HepG2 (cell line): ENCODE measurements around the gene BEGAIN. TPM values are rescaled to one million over a fixed set of nuclear protein-coding genes. Genes with fewer than 3 reads are reported as not detected.

Experiments
- ATAC-seq: fragments of 200-7000 bp; cut with Tn5 transposase; 3 replicates; pipeline ENCODE4 v1.9.1; 2020; ENCODE audit warnings: mild to moderate bottlenecking, moderate library complexity
- BruUV-seq: library from RNA; stranded (reverse); fragments of 400-500 nt; replicated peaks from 2 replicates; lab custom pipeline; 2021; lab: Mats Ljungman, UMichigan
- CTCF ChIA-PET: fragments of 300-600 bp; formaldehyde crosslinking; extraction: SDS; loops from one replicate; lab custom pipeline; 2021; ENCODE audit warnings: low total read pairs, inconsistent platforms, low intra/inter-chr PET ratio; lab: Yijun Ruan, JAX
- POLR2A ChIA-PET: fragments of 350-600 bp; sonication (Branson Sonifier 250); formaldehyde crosslinking; loops from one replicate; lab custom pipeline; 2020; ENCODE audit warnings: antibody characterized with exemption, inconsistent platforms; lab: Yijun Ruan, JAX
- DNase-seq: peaks from one replicate; pipeline ENCODE4 v3.0.0-alpha.2; 2015; ENCODE audit warnings: low spot score
- FAIRE-seq: peaks from 3 replicates; lab custom pipeline; 2011; peaks lifted over from hg19 to GRCh38; lab: Jason Lieb, UNC
- H2AFZ ChIP-seq: one replicate; pipeline ENCODE4 v1.6.1; 2011; ENCODE audit warnings: low read length, inconsistent platforms
- H3K27ac ChIP-seq: fragments of 300-600 bp; 3 replicates; pipeline ENCODE4 v1.8.0; 2011; ENCODE audit warnings: mixed run types, mild to moderate bottlenecking, mixed read lengths, low read length, inconsistent platforms; ENCODE audit not compliant: insufficient read depth; ENCODE audit errors: extremely low read length
- H3K27me3 ChIP-seq, 2 experiments: fragments of 200-600 bp in 1 of 2; 2 replicates in 1 of 2; 3 replicates in 1 of 2; pipeline versions ENCODE4 v1.6.0 to v1.8.0; 2011; ENCODE audit warnings: low read length in 2 of 2, mild to moderate bottlenecking in 2 of 2, moderate library complexity in 2 of 2, inconsistent platforms in 1 of 2; ENCODE audit not compliant: insufficient read depth in 2 of 2, control insufficient read depth in 1 of 2
- H3K36me3 ChIP-seq, 2 experiments: fragments of 200-600 bp in 1 of 2; replicated peaks in 1 of 2; 2 replicates in 1 of 2; 3 replicates in 1 of 2; pipeline versions ENCODE4 v1.5.1 to v1.8.0; 2011; ENCODE audit warnings: low read length in 2 of 2, inconsistent platforms in 1 of 2; ENCODE audit not compliant: insufficient read depth in 2 of 2, control insufficient read depth in 1 of 2
- H3K4me1 ChIP-seq: 2 replicates; pipeline ENCODE4 v1.5.1; 2012; ENCODE audit warnings: low read length, inconsistent platforms; ENCODE audit not compliant: insufficient read depth
- H3K4me2 ChIP-seq: 2 replicates; pipeline ENCODE4 v1.6.0; 2011; ENCODE audit warnings: low read depth, low read length, inconsistent platforms
- H3K4me3 ChIP-seq, 3 experiments: fragments of 200-600 bp in 1 of 3; sonication (generic), shearing (Covaris generic) in 1 of 3; replicated peaks in 1 of 3; 2 replicates each; pipeline ENCODE4 v1.5.1; 2011 to 2016; ENCODE audit warnings: low read length in 3 of 3, inconsistent platforms in 2 of 3, low read depth in 2 of 3, mild to moderate bottlenecking in 2 of 3, control low read depth in 1 of 3, mixed read lengths in 1 of 3; ENCODE audit not compliant: insufficient read depth in 1 of 3
- H3K79me2 ChIP-seq: one replicate; pipeline ENCODE4 v1.6.1; 2011; ENCODE audit warnings: low read length, inconsistent platforms; ENCODE audit not compliant: insufficient read depth
- H3K9ac ChIP-seq: 2 replicates; pipeline ENCODE4 v1.6.0; 2011; ENCODE audit warnings: mild to moderate bottlenecking, low read depth, low read length, inconsistent platforms; ENCODE audit not compliant: insufficient read depth
- H3K9me3 ChIP-seq: 2 replicates; pipeline ENCODE4 v1.5.1; 2012; ENCODE audit warnings: mild to moderate bottlenecking, low read length
- H4K20me1 ChIP-seq: 2 replicates; pipeline ENCODE4 v1.6.0; 2011; ENCODE audit warnings: inconsistent platforms, mild to moderate bottlenecking, low read length, moderate library complexity; ENCODE audit not compliant: insufficient read depth
- ATRX ChIP-seq: sonication (generic); formaldehyde crosslinking; IDR thresholded peaks from 2 replicates; pipeline ENCODE4 v1.4.0; 2020; ENCODE audit warnings: missing genetic modification reagents, borderline replicate concordance
- ISX ChIP-seq: sonication (generic); formaldehyde crosslinking; conservative IDR thresholded peaks from 2 replicates; pipeline ENCODE4 v1.5.0; 2020; ENCODE audit warnings: missing genetic modification reagents
- JUNB ChIP-seq: sonication (generic); formaldehyde crosslinking; IDR thresholded peaks from 2 replicates; pipeline ENCODE4 v1.8.0; 2022; ENCODE audit warnings: missing genetic modification reagents, mild to moderate bottlenecking, borderline replicate concordance
- KDM4B ChIP-seq: sonication (generic); formaldehyde crosslinking; IDR thresholded peaks from 2 replicates; pipeline ENCODE4 v1.4.0; 2020; ENCODE audit warnings: missing genetic modification reagents
- NR2F6 ChIP-seq, 2 experiments: IDR thresholded peaks; 2 replicates each; pipeline ENCODE4 v1.6.1; 2016; ENCODE audit warnings: antibody characterized with exemption in 1 of 2, mild to moderate bottlenecking in 1 of 2
- SNRNP70 ChIP-seq: fragments of 200-400 bp; formaldehyde crosslinking; IDR thresholded peaks from 2 replicates; pipeline ENCODE4 v1.6.1; 2017; ENCODE audit warnings: mild to moderate bottlenecking, low read depth, low read length, moderate library complexity
- SRF ChIP-seq: IDR thresholded peaks from 2 replicates; pipeline ENCODE4 v1.6.1; 2011; ENCODE audit warnings: mild to moderate bottlenecking, low read depth, low read length, moderate library complexity
- ZNF256 ChIP-seq: sonication (generic); formaldehyde crosslinking; conservative IDR thresholded peaks from 2 replicates; pipeline ENCODE4 v1.4.0; 2020; ENCODE audit warnings: missing genetic modification reagents
- ZNF335 ChIP-seq: sonication (generic); formaldehyde crosslinking; IDR thresholded peaks from 2 replicates; pipeline ENCODE4 v1.4.0; 2020; ENCODE audit warnings: missing genetic modification reagents
- ZNF569 ChIP-seq: sonication (generic); formaldehyde crosslinking; IDR thresholded peaks from 2 replicates; pipeline ENCODE4 v1.5.0; 2020; ENCODE audit warnings: mild to moderate bottlenecking, missing genetic modification reagents, moderate library complexity, borderline replicate concordance
- WGBS: methylation state at CpG from one replicate; pipeline ENCODE4 v1.1.6; 2017; ENCODE audit warnings: low lambda C conversion rate; 5-methylcytosine and 5-hydroxymethylcytosine counted together
- in situ Hi-C: cut with HindIII; loops from 2 replicates; pipeline ENCODE4 v1.10.0; 2017; ENCODE audit warnings: low pct_unique_long_range_greater_than_20kb; ENCODE audit not compliant: extremely low pct_ligation_motif_present
- intact Hi-C: fragments of 100-400 bp; cut with micrococcal nuclease; formaldehyde crosslinking; loops from one replicate; pipeline ENCODE4 v1.10.0; 2022; ENCODE audit not compliant: unreplicated experiment
- polyA plus RNA-seq, 8 experiments: library from polyadenylated mRNA; depleted of rRNA in 3 of 8; stranded (reverse) in 7 of 8; unstranded in 1 of 8; fragments of >200 nt; fragmentation: Illumina TruSeq in 4 of 8; extraction: Trizol in 4 of 8; gene quantifications; 2 replicates each; pipeline versions ENCODE4 v1.2.1 to v1.2.3, GENCODE V29; 2011 to 2016; ENCODE audit warnings: low read depth in 4 of 8, missing spikeins in 1 of 8, mixed read lengths in 1 of 8; ENCODE audit not compliant: insufficient read depth in 1 of 8
- total RNA-seq, 5 experiments: library from RNA; depleted of rRNA; stranded (reverse); fragments of >200 nt; fragmentation: Illumina TruSeq; extraction: Trizol; gene quantifications; 2 replicates each; pipeline ENCODE4 v1.2.3, GENCODE V29; 2016; ENCODE audit warnings: low read depth in 1 of 5
- TF ChIP-seq, protein P1 (sequence below): sonication (generic); formaldehyde crosslinking; IDR thresholded peaks from 2 replicates; pipeline ENCODE4 v1.4.0; 2020; ENCODE audit warnings: missing genetic modification reagents
- TF ChIP-seq, protein P2 (sequence below): sonication (generic); formaldehyde crosslinking; IDR thresholded peaks from 2 replicates; pipeline ENCODE4 v1.4.0; 2020; ENCODE audit warnings: missing genetic modification reagents
- TF ChIP-seq, protein P3 (sequence below): sonication (generic); formaldehyde crosslinking; IDR thresholded peaks from 2 replicates; pipeline ENCODE4 v1.5.0; 2020; ENCODE audit warnings: missing genetic modification reagents

Gene BEGAIN
- total and polyA plus RNA-seq, 2 of the 13 experiments (the other 11 are each of a cell fraction or from before 2014, with no cell fraction given), result not detected

DNA sequence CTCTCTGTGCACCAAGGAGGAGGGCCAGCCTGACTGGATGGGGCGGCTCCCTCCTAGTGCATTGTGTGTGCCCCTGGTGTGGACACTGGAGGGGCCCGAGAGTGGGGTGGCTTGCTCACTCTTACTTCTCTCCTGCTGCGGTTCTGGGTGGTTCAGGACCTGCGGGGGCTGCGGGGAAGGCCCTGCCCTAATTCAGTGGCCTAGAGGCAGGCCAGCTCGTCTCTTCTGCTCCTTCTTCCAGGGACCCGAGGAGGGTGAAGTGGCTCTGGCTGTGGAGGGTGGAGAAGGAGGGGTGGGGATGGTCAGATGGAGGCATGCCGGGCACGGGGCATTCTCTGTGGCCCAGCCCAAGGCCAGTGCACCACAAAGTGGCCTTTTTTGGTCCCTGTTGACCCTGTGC, 87.1 kb downstream of the BEGAIN start (continued):
- TF ChIP-seq, protein P1, sequence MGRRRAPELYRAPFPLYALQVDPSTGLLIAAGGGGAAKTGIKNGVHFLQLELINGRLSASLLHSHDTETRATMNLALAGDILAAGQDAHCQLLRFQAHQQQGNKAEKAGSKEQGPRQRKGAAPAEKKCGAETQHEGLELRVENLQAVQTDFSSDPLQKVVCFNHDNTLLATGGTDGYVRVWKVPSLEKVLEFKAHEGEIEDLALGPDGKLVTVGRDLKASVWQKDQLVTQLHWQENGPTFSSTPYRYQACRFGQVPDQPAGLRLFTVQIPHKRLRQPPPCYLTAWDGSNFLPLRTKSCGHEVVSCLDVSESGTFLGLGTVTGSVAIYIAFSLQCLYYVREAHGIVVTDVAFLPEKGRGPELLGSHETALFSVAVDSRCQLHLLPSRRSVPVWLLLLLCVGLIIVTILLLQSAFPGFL, result no peak
- TF ChIP-seq, protein P2, sequence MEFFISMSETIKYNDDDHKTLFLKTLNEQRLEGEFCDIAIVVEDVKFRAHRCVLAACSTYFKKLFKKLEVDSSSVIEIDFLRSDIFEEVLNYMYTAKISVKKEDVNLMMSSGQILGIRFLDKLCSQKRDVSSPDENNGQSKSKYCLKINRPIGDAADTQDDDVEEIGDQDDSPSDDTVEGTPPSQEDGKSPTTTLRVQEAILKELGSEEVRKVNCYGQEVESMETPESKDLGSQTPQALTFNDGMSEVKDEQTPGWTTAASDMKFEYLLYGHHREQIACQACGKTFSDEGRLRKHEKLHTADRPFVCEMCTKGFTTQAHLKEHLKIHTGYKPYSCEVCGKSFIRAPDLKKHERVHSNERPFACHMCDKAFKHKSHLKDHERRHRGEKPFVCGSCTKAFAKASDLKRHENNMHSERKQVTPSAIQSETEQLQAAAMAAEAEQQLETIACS (CRISPR knock-in tag), result no peak
- TF ChIP-seq, protein P3, sequence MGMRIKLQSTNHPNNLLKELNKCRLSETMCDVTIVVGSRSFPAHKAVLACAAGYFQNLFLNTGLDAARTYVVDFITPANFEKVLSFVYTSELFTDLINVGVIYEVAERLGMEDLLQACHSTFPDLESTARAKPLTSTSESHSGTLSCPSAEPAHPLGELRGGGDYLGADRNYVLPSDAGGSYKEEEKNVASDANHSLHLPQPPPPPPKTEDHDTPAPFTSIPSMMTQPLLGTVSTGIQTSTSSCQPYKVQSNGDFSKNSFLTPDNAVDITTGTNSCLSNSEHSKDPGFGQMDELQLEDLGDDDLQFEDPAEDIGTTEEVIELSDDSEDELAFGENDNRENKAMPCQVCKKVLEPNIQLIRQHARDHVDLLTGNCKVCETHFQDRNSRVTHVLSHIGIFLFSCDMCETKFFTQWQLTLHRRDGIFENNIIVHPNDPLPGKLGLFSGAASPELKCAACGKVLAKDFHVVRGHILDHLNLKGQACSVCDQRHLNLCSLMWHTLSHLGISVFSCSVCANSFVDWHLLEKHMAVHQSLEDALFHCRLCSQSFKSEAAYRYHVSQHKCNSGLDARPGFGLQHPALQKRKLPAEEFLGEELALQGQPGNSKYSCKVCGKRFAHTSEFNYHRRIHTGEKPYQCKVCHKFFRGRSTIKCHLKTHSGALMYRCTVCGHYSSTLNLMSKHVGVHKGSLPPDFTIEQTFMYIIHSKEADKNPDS, result no peak
- TF ChIP-seq ZNF335 (CRISPR knock-in tag) (no peak), ZNF256 (CRISPR knock-in tag) (no peak), ATRX (CRISPR knock-in tag) (no peak), KDM4B (CRISPR knock-in tag) (no peak), ZNF569 (CRISPR knock-in tag) (no peak)

DNA sequence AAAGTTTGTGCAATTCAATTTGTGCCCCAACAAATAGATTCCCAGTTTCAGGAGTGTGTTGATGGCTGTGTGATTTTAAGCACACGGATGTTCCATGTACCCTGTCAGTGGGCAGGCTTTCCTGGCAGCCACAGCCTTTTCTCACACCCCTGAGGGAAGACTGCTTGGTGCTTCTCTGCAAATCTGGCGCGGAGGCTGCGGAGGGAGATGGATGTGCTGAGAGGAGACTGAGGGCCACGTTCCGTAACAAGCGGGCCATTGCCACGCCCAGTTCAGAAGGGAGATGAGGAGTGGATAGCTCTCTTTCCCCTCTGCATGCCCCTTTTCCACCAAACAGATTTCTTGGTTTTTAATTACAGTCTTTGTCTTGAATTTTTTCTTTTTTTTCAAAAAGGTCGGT, 89.1 kb downstream of the BEGAIN start:
- Histone ChIP-seq H3K9ac (no peak overlapping the region), H2AFZ (no peak overlapping the region), H3K27ac (no peak overlapping the region), H3K4me2 (no peak overlapping the region), H3K36me3 (no peaks in the 10 kb centered on the region), H3K79me2 (no peaks in the 10 kb centered on the region), H3K4me1 (no peaks in the 10 kb centered on the region), H3K27me3 (no peaks in the 10 kb centered on the region), H4K20me1 (no peaks in the 10 kb centered on the region), H3K4me3 (no peak overlapping the region), H3K9me3 (no peaks in the 10 kb centered on the region)
- POLR2A ChIA-PET, result no interaction called here
- DNase-seq (no peak), FAIRE-seq (no peak), ATAC-seq (no peak)
- CTCF ChIA-PET, result no interaction called here
- intact Hi-C loops, result no loop called here
- WGBS, result 80% methylated on average over 9 of the region's 9 CpGs
- in situ Hi-C loops, result no loop called here
- BruUV-seq, result no TSS peak
- no peak for TF ChIP-seq JUNB (CRISPR knock-in tag)
- no peak for TF ChIP-seq SNRNP70
- TF ChIP-seq NR2F6 (IDR thresholded peaks at IDR 0.05), result no peak
- no peak for TF ChIP-seq NR2F6 (CRISPR knock-in tag; IDR thresholded peaks at IDR 0.05)
- TF ChIP-seq ISX (CRISPR knock-in tag), result no peak
- no peak for TF ChIP-seq SRF
